Esophagus muscularis mucosa (tissue), 4 donors: ENCODE data around the gene CPNE7.

ENCODE experiments used
- CTCF ChIP-seq, 3 experiments: fragments of 200-600 bp in 2 of 3; fragments of 450-650 bp in 1 of 3; sonication (generic) in 2 of 3; IDR thresholded peaks; one replicate each; pipeline ENCODE4 v1.5.1; 2017 to 2019; ENCODE audit warnings: antibody characterized with exemption in 3 of 3, mild to moderate bottlenecking in 2 of 3, moderate library complexity in 1 of 3
- EP300 ChIP-seq: sonication (generic); formaldehyde crosslinking; IDR thresholded peaks from one replicate; pipeline ENCODE4 v1.6.1; 2017; ENCODE audit warnings: antibody characterized with exemption
- POLR2A ChIP-seq: fragments of 450-650 bp; IDR thresholded peaks from one replicate; pipeline ENCODE4 v1.6.1; 2017; ENCODE audit warnings: antibody characterized with exemption, moderate library complexity, mild to moderate bottlenecking, low read depth

- TF ChIP-seq CTCF (IDR thresholded peaks at IDR 0.05) (no peak), EP300 (no peak), POLR2A (no peak)
Observed at GRCh38 chr16:89581861-89582563, 6.5 kb downstream of the CPNE7 start.
